T-cell (primary cell): ENCODE measurements around the gene CUL7. TPM values are rescaled to one million over a fixed set of nuclear protein-coding genes. Genes with fewer than 3 reads are reported as not detected.

ENCODE experiments used
- ATAC-seq, 4 experiments: fragments of 200-7000 bp in 3 of 4; fragments of 150-1000 bp in 1 of 4; cut with Tn5 transposase; replicated peaks in 1 of 4; 1 replicate in 3 of 4; 2 replicates in 1 of 4; pipeline ENCODE4 v1.10.0; 2021; ENCODE audit warnings: moderate library complexity in 3 of 4, mild to moderate bottlenecking in 2 of 4, moderate number of reproducible peaks in 1 of 4
- CTCF ChIA-PET, 2 donors: fragments of 300-600 bp; sonication (Branson Sonifier 250); formaldehyde crosslinking; loops; one replicate each; lab custom pipeline; 2022; ENCODE audit warnings: antibody characterized with exemption in 2 of 2; lab: Charles Lee
- POLR2A ChIA-PET, 2 donors: fragments of 300-600 bp; sonication (Branson Sonifier 250); formaldehyde crosslinking; loops; one replicate each; lab custom pipeline; 2022; ENCODE audit warnings: antibody characterized with exemption in 2 of 2; lab: Charles Lee
- DNase-seq, 35 experiments: peaks; one replicate each; pipeline versions ENCODE4 v3.0.0 to v3.0.0-alpha.2; 2013 to 2023
- H3K27ac ChIP-seq: one replicate; pipeline ENCODE4 v1.5.1; 2013; ENCODE audit warnings: low read length
- H3K27me3 ChIP-seq, 2 experiments: replicated peaks in 1 of 2; 1 replicate in 1 of 2; 2 replicates in 1 of 2; pipeline versions ENCODE4 v1.6.1 to v1.7.0; 2013; ENCODE audit warnings: low read length in 1 of 2, mixed read lengths in 1 of 2; ENCODE audit not compliant: control insufficient read depth in 2 of 2, insufficient read depth in 2 of 2; ENCODE audit errors: extremely low read depth in 1 of 2
- H3K36me3 ChIP-seq, 2 donors: 1 replicate in 1 of 2; 2 replicates in 1 of 2; pipeline versions ENCODE4 v1.6.1 to v1.7.0; 2013; ENCODE audit warnings: low read length in 1 of 2; ENCODE audit not compliant: control insufficient read depth in 2 of 2, insufficient read depth in 1 of 2; ENCODE audit errors: extremely low read depth in 1 of 2
- H3K4me1 ChIP-seq, 2 experiments: 1 replicate in 1 of 2; 2 replicates in 1 of 2; pipeline versions ENCODE4 v1.6.1 to v1.7.0; 2013; ENCODE audit warnings: low read length in 2 of 2, mixed read lengths in 1 of 2; ENCODE audit not compliant: insufficient read depth in 2 of 2, control insufficient read depth in 1 of 2; ENCODE audit errors: extremely low read depth in 1 of 2
- H3K4me3 ChIP-seq, 2 donors: 1 replicate in 1 of 2; 2 replicates in 1 of 2; pipeline versions ENCODE4 v1.5.1 to v1.7.0; 2013; ENCODE audit warnings: mild to moderate bottlenecking in 2 of 2, low read length in 1 of 2, moderate library complexity in 1 of 2; ENCODE audit not compliant: control insufficient read depth in 1 of 2; ENCODE audit errors: extremely low read depth in 1 of 2
- H3K9me3 ChIP-seq: 2 replicates; pipeline ENCODE4 v1.7.0; 2013
- H3K27ac Mint-ChIP-seq, 2 donors: one replicate each; pipeline ENCODE4 v1.8.0; 2020 to 2021; ENCODE audit warnings: mild to moderate bottlenecking in 2 of 2, mixed read lengths in 2 of 2
- H3K27me3 Mint-ChIP-seq, 2 donors: one replicate each; pipeline ENCODE4 v1.8.0; 2021 to 2022; ENCODE audit warnings: mixed read lengths in 2 of 2
- H3K36me3 Mint-ChIP-seq: one replicate; pipeline ENCODE4 v1.8.0; 2021; ENCODE audit warnings: mixed read lengths
- H3K4me1 Mint-ChIP-seq, 3 donors: one replicate each; pipeline ENCODE4 v1.8.0; 2020 to 2022; ENCODE audit warnings: mixed read lengths in 3 of 3, mild to moderate bottlenecking in 1 of 3
- H3K4me3 Mint-ChIP-seq, 3 donors: one replicate each; pipeline ENCODE4 v1.8.0; 2020 to 2022; ENCODE audit warnings: mild to moderate bottlenecking in 3 of 3, mixed read lengths in 3 of 3, moderate library complexity in 3 of 3
- H3K9me3 Mint-ChIP-seq, 3 donors: one replicate each; pipeline ENCODE4 v1.8.0; 2020 to 2022; ENCODE audit warnings: mixed read lengths in 3 of 3
- WGBS: methylation state at CpG from one replicate; pipeline ENCODE4 v1.1.5; 2013; ENCODE audit warnings: missing lambda C conversion rate; ENCODE audit not compliant: insufficient coverage; 5-methylcytosine and 5-hydroxymethylcytosine counted together
- total RNA-seq, 35 experiments: library from RNA in 6 of 35; stranded (reverse) in 6 of 35; fragments of 120-200 nt in 1 of 35; gene quantifications; one replicate each; pipeline versions ENCODE4 v1.2.1 to v1.2.4 and lab custom pipeline; 2013 to 2026

Gene CUL7
- total RNA-seq, 5 donors from 2014 or later (not counting 1 experiment from before 2014, with no cell fraction given): 6.9 to 15.9 (median 11.6) TPM

DNA sequence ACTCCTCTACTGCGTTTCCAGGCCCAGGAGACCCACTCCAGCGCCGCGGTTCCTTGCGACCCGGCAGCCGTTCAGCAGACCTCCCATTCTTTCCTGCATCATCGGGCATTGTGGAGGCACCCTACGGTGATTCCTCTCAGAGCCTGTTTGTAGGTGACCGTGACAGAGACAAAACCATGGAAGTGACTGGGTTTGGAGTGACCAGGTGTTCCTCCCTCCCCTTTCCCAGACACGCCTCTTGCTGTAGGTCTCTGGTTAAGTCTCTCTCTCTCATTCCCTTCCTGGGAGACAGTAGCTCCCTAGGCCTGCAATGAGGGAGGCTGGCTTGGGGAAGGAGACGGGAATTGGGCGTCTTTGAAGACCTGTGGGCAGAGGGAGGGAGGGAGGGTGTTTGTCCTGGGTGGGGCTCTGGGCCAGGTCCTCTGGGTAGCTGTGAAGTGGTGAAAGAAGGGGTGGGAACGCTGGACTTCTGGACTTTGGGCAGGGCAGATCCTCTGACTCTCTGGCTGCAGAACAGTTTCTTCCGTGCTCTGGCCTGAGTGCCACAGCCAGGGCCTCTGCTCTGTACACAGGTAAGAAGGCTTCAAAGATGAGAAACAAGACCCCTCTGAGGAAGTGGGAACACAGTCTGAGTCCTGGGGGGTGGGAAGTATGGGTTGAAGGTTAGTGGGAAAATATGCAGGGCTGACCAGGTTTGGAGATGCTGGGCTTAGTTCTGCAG, 6.5 kb upstream of the CUL7 start:
- Mint-ChIP-seq H3K9me3 (no peaks in the 10 kb centered on the region), H3K4me1 (peaks cover 40 to 48% (median 45%) of the 10 kb centered on the region in 3 donors), H3K36me3 (peaks cover 33% of the 10 kb centered on the region), H3K27me3 (no peaks in the 10 kb centered on the region), H3K4me3 (peak overlapping the region; percentile 93 to 96 (median 94)), H3K27ac (peak overlapping the region; percentile 97 to 100)
- ATAC-seq: no peak
- Histone ChIP-seq H3K27ac (peak overlapping the region; percentile 80), H3K36me3 (peaks cover 0 to 36% of the 10 kb centered on the region in 2 donors), H3K4me1 (peaks cover 15 to 21% of the 10 kb centered on the region in 2 experiments), H3K9me3 (no peaks in the 10 kb centered on the region), H3K27me3 (no peaks in the 10 kb centered on the region), H3K4me3 (peak overlapping the region; percentile 97 to 98)
- no peak for DNase-seq
- ChIA-PET POLR2A (interaction anchor here in 1 of 2 donors (0.5 kb wide), 1 partner anchor 84 kb away, joined by 3 read pairs; no protein-coding TSS in a partner anchor), CTCF (interaction anchor here (0.5 to 1.0 kb wide), 3 partner anchors 76 to 314 kb away, joined by 3 read pairs; partner anchors contain the start of genes PPP2R5D (in 1 of the 2) and TBCC (in 1 of the 2))
- 17% methylated on average over 6 of the region's 15 CpGs for WGBS

DNA sequence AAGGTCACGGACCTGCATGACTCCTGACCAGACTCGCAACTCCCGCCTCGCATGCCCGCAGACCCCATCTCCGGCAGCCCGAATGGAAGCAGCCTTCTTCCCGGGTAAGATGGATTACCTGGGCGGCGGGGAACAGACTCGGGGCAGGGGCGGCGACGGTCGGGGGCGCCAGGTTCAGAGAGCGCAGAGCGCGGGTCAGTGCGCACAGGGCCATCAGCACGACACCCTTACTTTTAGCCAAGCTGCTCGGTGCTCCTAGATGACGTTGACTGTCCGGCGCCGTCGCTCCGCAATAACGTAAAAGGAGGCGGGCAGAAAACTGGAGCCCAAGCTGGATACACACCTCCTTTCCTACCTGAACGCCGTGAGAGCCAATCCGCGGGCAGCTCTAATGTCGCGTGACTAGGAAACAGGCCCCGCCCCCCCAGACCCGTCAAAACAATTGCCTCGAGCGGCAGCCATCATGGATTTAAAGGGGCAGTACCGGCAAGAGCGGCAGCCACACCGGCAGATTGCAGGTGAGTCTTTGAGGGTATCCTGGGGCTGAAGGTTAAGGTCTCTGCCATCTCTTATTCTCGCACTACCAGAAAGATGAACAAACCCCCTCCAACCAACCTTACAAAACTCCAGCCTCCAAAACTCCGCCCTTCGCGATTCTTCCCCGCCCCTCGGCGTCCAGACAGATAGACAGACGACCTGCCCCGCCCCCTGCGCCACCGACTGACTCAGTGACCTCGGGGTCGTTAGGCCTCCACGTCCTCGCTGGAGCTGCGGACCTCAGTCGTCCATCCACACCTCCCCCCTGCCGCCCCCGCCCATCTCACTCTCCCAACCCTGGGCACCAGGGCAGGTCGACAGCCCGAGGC, 5.8 kb upstream of the CUL7 start, which contains the start of the genes KLC4 and MRPL2:
KLC4 (plus strand) TSS at position 464 of the 866 bp plus-strand sequence. CDS start 1,705 bp downstream, outside the sequence.
MRPL2 (minus strand) TSS at position 267 of the 866 bp plus-strand sequence; CDS start at position 214, 53 bp downstream.
- peaks cover 40 to 53% (median 45%) of the 10 kb centered on the region in 3 donors for H3K4me1 Mint-ChIP-seq
- H3K27me3 ChIP-seq: no peaks in the 10 kb centered on the region
- ChIA-PET POLR2A (interaction anchor here (0.5 to 1.1 kb wide), 7 partner anchors 45 to 1984 kb away, joined by 3 to 8 read pairs (median 4); partner anchors contain the start of genes CNPY3 (in 1 of the 2), KLHDC3 (in 1 of the 2), MEA1 (in 1 of the 2) and PPP2R5D (in 1 of the 2)), CTCF (interaction anchor here in 1 of 2 donors (0.6 to 1.4 kb wide), 4 partner anchors 45 to 129 kb away, joined by 3 to 7 read pairs (median 3); partner anchors contain the start of genes KLHDC3, MEA1, PEX6 and PPP2R5D)
- DNase-seq (peak; percentile 94 to 99 (median 98)), ATAC-seq (peak; percentile 98)
- no peaks in the 10 kb centered on the region for H3K9me3 Mint-ChIP-seq
- peaks cover 0 to 36% of the 10 kb centered on the region in 2 donors for H3K36me3 ChIP-seq
- no peaks in the 10 kb centered on the region for H3K27me3 Mint-ChIP-seq
- H3K9me3 ChIP-seq: no peaks in the 10 kb centered on the region
- peaks cover 28% of the 10 kb centered on the region for H3K36me3 Mint-ChIP-seq
- WGBS: under 1% methylated on average over 43 of the region's 64 CpGs
- H3K4me3 Mint-ChIP-seq: peak within 1 kb of the TSS; percentile 93 to 96 (median 94)
- H3K4me1 ChIP-seq: peaks cover 15 to 25% of the 10 kb centered on the region in 2 experiments
- peak within 1 kb of the TSS; percentile 97 to 100 for H3K27ac Mint-ChIP-seq
- peak within 1 kb of the TSS; percentile 97 to 98 for H3K4me3 ChIP-seq
- H3K27ac ChIP-seq: peak within 1 kb of the TSS; percentile 80

DNA sequence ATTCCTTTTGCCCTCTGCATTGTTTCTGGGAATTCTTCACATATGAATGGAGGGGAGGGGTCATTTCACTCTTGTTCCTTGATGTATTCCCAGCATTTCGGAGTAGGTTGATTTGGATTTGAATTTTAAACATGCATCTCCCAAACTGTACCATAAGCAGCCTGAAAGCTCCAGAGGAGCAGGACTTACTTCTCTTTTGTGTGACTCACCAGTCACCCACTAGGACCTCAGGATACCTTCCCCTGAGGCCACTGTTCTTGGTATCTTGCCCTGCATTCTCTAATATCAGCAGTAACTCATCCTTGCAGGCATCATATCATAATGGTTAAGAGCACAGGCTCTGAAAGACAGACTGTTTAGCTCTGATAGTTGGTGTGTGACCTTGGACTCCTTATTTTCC, 4.9 kb upstream of the CUL7 start:
- Histone ChIP-seq H3K9me3 (no peaks in the 10 kb centered on the region), H3K4me3 (peak overlapping the region; percentile 97 to 98), H3K4me1 (peaks cover 15 to 31% of the 10 kb centered on the region in 2 experiments), H3K36me3 (peaks cover 0 to 35% of the 10 kb centered on the region in 2 donors), H3K27ac (peak overlapping the region; percentile 78), H3K27me3 (no peaks in the 10 kb centered on the region)
- Mint-ChIP-seq H3K4me3 (peak overlapping the region; percentile 93 to 96 (median 94)), H3K27ac (peak overlapping the region; percentile 97 to 100), H3K4me1 (peaks cover 47 to 61% (median 52%) of the 10 kb centered on the region in 3 donors), H3K36me3 (peaks cover 22% of the 10 kb centered on the region), H3K27me3 (no peaks in the 10 kb centered on the region), H3K9me3 (no peaks in the 10 kb centered on the region)
- ATAC-seq (no peak), DNase-seq (no peak)
- ChIA-PET POLR2A (interaction anchor here in 1 of 2 donors (1.1 kb wide), 1 partner anchor 130 kb away, joined by 7 read pairs; the partner anchor contains the start of gene CNPY3), CTCF (interaction anchor here in 1 of 2 donors (0.9 to 1.4 kb wide), 3 partner anchors 44 to 79 kb away, joined by 3 to 7 read pairs (median 4); partner anchors contain the start of genes KLHDC3, MEA1, PEX6 and PPP2R5D)
- no CpG with 5 or more reads among the region's 1 CpG for WGBS

DNA sequence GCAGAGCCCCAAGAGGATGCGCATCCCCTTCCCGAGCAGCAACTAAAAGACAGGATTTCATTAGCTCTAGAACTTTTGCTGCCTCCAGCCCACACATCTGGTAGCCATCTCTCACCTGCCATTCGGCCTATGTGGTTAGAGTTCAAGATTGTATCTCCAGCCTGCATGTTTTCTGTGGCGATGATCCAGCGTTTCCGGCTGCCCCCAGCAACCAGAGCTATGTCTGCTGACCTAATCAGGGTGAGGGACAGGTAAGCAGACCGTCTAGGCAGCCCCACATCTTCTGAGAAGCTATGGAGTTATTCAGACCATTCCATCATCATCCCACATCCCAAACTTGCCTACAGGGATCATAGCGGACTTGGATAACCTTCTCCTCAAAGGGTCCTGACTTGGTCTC, 2.3 kb upstream of the CUL7 start:
- Histone ChIP-seq H3K36me3 (peaks cover 0 to 27% of the 10 kb centered on the region in 2 donors), H3K9me3 (no peaks in the 10 kb centered on the region), H3K4me3 (no peak overlapping the region), H3K27ac (no peak overlapping the region), H3K27me3 (no peaks in the 10 kb centered on the region), H3K4me1 (peaks cover 15 to 51% of the 10 kb centered on the region in 2 experiments)
- ATAC-seq: no peak
- no peak for DNase-seq
- H3K27ac Mint-ChIP-seq: peak overlapping the region in 1 of 2 donors; percentile 25
- POLR2A ChIA-PET: interaction anchor here in 1 of 2 donors (0.6 kb wide), 2 partner anchors 35 to 1385 kb away, joined by 6 to 7 read pairs; no protein-coding TSS in a partner anchor
- H3K27me3 Mint-ChIP-seq: no peaks in the 10 kb centered on the region
- peak overlapping the region in 2 of 3 donors; percentile 10 to 17 for H3K4me3 Mint-ChIP-seq
- WGBS: 87% methylated on average over 7 of the region's 8 CpGs
- H3K36me3 Mint-ChIP-seq: peaks cover 15% of the 10 kb centered on the region
- H3K4me1 Mint-ChIP-seq: peaks cover 65 to 68% (median 66%) of the 10 kb centered on the region in 3 donors
- CTCF ChIA-PET: no interaction called here
- H3K9me3 Mint-ChIP-seq: no peaks in the 10 kb centered on the region

DNA sequence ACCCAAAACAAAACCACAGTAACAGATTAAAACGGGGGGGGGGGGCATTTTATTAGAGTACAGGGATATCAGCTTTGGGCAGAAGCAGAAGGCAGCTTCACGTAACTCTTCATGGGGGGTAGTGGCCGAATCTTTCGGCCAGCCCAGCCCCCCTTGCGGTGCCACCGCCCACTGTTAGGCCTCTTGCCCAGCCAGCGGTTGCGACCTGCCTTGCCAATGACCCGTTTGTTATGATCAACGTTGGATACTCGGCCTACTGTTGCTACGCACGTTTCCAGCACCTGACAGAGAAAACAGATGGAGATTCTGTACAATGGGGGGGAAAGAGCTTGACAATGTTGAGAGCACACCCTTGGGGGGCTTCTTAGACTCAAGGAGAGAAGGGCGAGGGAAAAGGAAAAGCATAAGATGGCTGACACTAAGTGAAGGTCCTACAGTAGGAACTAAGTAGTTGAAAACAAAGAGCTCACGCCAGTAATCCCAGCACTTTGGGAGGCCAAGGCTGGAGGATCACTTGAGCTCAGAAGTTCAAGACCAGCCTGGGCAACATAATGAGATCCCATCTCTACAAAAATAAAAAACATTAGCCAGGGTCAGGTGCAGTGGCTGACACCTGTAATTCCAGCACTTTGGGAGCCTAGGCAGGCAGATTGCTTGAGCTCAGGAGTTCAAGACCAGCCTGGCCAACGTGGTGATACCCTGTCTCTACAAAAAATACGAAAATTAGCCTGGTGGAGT, 724 bp upstream of the CUL7 start:
- ATAC-seq: no peak
- no peaks in the 10 kb centered on the region for H3K9me3 ChIP-seq
- peaks cover 8 to 46% of the 10 kb centered on the region in 2 experiments for H3K4me1 ChIP-seq
- Mint-ChIP-seq H3K27me3 (no peaks in the 10 kb centered on the region), H3K4me3 (peak overlapping the region; percentile 87 to 94 (median 93)), H3K27ac (peak overlapping the region; percentile 93 to 95), H3K36me3 (peaks cover 21% of the 10 kb centered on the region), H3K9me3 (no peaks in the 10 kb centered on the region), H3K4me1 (peaks cover 54 to 59% (median 59%) of the 10 kb centered on the region in 3 donors)
- H3K36me3 ChIP-seq: peaks cover under 1 to 36% of the 10 kb centered on the region in 2 donors
- no peak for DNase-seq
- peak overlapping the region; percentile 78 for H3K27ac ChIP-seq
- H3K27me3 ChIP-seq: no peaks in the 10 kb centered on the region
- ChIA-PET CTCF (interaction anchor here (0.6 to 1.8 kb wide), 6 partner anchors 26 to 443 kb away, joined by 3 to 11 read pairs (median 4); partner anchors contain the start of genes CNPY3 (in 1 of the 2), KLHDC3 (in 1 of the 2) and RRP36 (in 1 of the 2)), POLR2A (interaction anchor here (0.6 to 1.2 kb wide), 9 partner anchors 11 to 1162 kb away, joined by 3 to 5 read pairs (median 3); partner anchors contain the start of genes KLHDC3 (in 2 of the 2) and MEA1 (in 1 of the 2))
- 87% methylated on average over 13 of the region's 17 CpGs for WGBS
- peak overlapping the region; percentile 52 to 87 for H3K4me3 ChIP-seq
